GM21360 (cell line): ENCODE results near the gene ZNF417.
"Not testable (repeated sequence)": the region's sequence is repeated elsewhere in the genome, so short reads cannot be mapped to it uniquely, and the experiment has no call there.

ENCODE experiments used
- ATAC-seq: cut with Tn5 transposase; IDR thresholded peaks from one replicate; pipeline ENCODE4 v1.9.1; 2021; ENCODE audit warnings: mild to moderate bottlenecking, moderate library complexity; ENCODE audit not compliant: unreplicated experiment

Gene ZNF417

DNA sequence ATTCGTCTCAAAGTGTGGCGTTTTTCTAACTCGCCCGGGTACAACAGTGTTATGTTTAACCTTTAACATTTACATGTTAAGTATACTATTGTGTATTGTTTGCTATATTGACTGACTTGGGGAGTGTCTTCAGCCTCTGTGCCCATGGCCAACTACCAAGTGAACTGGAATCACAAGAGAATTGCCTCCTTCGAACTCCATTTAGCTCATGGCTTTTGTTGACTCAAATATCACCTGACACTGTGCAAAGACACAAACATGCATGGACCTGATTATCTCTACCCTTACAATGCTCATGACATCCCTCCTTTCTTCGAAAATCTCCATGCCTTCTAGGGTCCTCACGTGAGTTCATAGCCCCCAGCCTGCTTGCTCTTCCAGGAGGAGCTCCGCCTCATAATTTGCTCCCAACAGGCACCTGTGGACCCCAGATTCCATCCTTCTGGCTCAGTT lies 28.3 kb downstream of the ZNF417 start:
- no peak for ATAC-seq

DNA sequence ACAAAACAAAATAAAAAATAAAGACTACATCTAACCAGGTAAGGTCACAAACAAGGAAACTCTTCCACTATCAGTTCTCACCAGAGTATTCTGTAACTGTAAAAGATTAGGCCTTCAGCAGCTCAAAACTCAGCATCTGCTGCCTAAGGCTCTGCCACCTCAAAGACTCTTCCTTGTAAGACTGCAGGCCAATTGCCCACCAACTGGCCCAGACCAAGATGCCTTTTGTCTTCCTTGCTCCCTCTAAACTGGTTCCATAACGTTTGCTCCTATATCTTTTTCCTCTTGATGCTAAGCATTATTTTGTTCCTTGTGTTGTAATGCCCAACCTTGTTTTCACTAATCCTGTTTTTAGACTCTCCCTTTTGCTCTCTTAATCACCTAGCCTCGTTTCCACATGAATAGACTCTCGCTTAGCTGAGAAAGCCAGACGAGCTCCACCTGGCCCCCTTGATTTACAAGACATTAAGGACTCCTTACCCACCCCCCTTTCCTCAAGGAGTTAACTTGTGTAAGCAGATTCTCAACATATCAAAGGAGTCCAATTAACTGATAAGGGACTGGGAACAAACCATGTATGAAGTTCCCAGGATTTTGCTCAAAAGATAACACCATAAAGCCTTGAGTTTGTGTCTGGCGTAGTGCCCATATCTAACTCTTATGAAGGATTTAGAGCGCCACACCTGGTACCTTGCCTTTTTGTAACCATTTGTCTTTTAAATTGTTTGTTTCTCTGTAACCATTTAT lies 29.0 kb downstream of the ZNF417 start:
- ATAC-seq = no peak

DNA sequence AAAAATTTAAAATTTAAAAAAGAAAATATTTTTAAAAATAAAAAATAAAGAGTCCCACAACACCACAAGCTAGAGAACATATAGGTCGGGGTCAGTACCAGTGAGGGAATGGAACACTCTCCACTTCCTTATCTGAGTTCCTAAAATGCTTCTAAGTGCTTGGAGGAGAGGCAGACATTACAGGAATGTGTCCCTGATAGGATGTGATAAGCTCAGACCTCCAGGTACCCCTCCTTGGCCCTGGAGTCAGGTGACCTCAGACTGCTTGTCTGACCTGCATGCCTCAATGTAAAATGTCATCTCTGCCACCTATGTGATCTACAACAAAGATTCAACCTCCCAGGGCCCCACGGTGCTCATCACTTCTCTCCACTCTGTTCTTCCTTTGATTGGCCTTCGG lies 30.3 kb downstream of the ZNF417 start:
- ATAC-seq = no peak

- not testable (repeated sequence) for ATAC-seq
These were observed 42.3 kb downstream of the ZNF417 start for GRCh38 chr19:57873883-57874799.

DNA sequence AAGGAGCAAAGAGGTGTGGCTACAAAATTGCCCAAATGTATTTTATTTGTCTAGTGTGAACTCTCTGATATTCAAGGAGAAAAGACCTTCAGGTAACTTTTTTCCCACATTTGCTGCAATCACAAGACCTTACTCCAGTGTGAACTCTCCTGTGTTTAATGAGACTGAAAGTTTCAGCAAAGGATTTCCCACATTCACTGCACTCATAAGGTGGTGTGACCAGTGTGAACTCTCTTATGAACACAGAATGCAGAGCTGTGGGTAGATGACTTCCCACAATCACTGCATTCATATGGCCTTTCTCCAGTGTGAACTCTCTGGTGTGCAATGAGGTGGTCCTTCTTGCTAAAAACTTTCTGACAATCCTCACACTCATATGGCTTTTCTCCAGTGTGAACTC lies 43.9 kb downstream of the ZNF417 start:
- ATAC-seq = no peak

- ATAC-seq = no peak
These were observed 46.2 kb downstream of the ZNF417 start for GRCh38 chr19:57870225-57870624.

GRCh38 chr19:57869655-57870054 lies 46.7 kb downstream of the ZNF417 start:
- not testable (repeated sequence) for ATAC-seq

GRCh38 chr19:57867868-57868492 lies 48.4 kb downstream of the ZNF417 start:
- ATAC-seq = no peak
